GM18507 (cell line): ENCODE data around the gene LRRC3.
"Not testable (repeated sequence)": the region's sequence is repeated elsewhere in the genome, so short reads cannot be mapped to it uniquely, and the experiment has no call there.

ENCODE experiments used
- DNase-seq: peaks from one replicate; pipeline ENCODE4 v3.0.0; 2011; ENCODE audit warnings: low read depth; ENCODE audit not compliant: insufficient read length; ENCODE audit errors: extremely low spot score
- FAIRE-seq: peaks from 2 replicates; lab custom pipeline; 2011; peaks lifted over from hg19 to GRCh38; lab: Jason Lieb, UNC

LRRC3 gene, protein sequence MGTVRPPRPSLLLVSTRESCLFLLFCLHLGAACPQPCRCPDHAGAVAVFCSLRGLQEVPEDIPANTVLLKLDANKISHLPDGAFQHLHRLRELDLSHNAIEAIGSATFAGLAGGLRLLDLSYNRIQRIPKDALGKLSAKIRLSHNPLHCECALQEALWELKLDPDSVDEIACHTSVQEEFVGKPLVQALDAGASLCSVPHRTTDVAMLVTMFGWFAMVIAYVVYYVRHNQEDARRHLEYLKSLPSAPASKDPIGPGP

DNA sequence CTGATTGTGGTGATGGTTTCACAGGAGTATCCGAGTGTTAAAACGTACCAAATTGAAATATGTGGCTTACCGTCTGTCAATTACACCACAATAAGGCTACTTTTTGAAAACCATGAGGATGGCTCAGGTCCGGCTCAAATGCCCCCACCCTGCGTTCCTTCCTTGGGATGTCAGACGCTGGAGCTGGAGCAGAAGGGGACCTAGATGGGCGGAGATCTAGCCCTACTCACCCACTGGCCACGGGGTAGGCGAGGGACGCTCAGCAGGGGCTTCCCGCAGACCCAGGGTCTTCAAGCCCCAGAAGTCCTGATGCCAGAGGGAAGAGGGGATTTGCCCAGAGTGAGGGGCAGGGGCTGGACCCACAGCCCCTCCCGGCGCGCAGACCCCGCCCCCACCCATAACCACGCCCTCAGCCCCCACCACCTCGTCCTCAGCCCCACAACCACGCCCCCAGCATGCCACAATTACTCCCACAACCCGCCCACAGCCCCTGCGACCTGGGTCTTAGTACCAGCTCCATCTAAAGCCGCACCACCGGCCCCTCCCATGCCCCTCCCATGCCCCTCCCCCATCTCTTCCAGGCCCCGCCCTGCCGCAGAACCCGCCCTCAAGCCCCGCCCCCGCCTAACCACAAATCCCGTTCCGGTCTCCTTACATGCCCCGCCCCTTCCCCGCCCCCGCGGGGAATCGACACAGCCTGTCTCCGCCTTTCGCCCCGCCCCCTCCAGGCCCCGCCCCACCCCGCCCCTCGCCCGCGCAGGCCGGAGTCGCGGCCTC lies at the start of gene LRRC3:
Gene LRRC3, plus strand, starts transcription at position 764 of the 777 bp plus-strand sequence. CDS start 1,135 bp downstream, outside the sequence.
- FAIRE-seq = peak; percentile 65
- peak; percentile 90 for DNase-seq

DNA sequence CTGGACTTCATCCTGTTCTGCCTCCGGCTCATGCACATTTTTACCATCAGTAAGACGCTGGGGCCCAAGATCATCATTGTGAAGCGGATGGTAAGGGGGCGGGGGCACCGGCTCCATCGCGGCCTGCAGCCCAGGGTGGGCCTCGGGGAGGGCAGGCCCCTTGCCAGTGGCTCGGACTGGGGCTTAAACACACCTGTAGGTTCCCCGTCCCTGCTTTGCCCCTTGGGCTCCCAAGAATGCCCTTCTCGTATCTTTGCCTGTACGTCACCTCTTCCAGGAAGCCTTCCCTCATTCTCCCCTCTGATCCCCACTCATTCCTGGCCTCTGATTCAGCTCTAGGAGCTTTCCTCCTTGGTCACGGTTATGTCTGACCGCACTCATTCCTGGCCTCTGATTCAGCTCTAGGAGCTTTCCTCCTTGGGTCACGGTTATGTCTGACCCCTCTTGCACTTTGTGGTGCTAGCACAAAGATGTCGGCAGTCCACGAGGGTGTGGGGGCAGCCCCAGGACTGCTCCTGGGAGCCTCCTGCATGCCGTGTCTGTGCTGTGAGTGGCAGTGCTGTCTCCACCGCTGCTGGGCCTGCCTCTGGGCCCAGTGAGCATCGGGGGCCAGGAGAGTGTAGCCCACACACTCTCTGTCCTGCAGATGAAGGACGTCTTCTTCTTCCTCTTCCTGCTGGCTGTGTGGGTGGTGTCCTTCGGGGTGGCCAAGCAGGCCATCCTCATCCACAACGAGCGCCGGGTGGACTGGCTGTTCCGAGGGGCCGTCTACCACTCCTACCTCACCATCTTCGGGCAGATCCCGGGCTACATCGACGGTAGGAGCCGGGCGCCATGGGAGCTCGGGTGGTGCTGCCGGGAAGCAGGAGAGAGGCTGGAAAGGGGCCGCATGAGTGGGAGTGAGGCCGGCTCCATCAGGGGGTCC lies 49.1 kb upstream of the LRRC3 start:
- no peak for FAIRE-seq
- DNase-seq = no peak

DNA sequence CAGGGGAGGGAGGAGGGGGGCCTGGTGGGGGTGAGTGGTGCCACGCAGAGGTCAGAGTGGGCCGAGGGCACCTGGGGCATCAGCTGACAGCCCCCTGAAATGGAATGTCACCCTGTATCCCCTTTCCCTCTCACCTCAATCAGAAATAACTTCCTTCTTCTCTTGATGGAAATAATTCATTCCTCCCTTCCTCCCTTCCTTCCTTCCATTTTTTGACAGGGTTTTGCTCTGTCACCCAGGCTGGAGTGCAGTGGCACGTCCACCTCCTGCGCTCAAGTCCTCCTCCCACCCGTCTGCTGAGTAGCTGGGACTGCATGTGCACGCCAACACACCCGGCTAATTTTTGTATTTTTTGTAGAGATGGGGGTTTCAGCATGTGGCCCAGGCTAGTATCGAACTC lies 48.4 kb upstream of the LRRC3 start:
- DNase-seq (no peak), FAIRE-seq (no peak)

DNA sequence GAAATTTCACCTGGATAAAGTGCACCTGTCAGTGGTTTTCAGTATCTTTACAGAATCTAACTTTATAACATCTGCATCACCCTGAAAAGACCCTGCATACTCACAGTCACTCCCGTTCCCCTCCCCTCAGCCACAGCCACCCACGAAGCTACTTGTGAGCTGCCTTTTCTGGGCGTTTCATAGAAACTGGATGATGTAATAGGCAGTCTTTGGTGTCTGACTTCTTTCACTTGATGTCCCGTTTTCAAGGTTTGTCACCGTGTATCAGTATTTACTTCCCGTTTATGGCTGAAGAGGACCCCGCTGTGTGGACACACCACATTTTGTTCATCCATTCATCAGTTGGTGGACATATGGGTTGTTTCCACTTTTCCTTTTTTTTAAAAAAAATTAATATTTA lies 47.8 kb upstream of the LRRC3 start:
- DNase-seq (no peak), FAIRE-seq (no peak)

DNA sequence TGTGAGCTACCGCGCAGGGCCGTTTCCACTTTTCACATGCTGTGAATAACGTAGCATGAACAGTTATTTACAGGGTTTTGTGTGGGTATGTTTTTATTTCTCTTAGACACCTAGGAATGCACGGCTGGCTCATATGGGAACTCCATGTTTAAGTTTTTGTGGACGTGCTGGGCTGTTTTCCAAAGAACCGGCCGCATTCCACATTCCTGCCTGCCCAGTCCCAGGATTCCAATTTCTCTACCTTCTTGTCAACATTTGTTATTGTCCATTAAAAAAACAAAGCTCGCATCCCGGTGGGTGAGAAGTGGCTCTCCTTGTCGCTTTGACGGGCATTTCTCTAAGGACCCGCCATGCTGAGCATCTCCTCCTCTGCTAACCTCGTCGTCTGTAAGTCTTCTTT lies 47.1 kb upstream of the LRRC3 start:
- no peak for FAIRE-seq
- no peak for DNase-seq

DNA sequence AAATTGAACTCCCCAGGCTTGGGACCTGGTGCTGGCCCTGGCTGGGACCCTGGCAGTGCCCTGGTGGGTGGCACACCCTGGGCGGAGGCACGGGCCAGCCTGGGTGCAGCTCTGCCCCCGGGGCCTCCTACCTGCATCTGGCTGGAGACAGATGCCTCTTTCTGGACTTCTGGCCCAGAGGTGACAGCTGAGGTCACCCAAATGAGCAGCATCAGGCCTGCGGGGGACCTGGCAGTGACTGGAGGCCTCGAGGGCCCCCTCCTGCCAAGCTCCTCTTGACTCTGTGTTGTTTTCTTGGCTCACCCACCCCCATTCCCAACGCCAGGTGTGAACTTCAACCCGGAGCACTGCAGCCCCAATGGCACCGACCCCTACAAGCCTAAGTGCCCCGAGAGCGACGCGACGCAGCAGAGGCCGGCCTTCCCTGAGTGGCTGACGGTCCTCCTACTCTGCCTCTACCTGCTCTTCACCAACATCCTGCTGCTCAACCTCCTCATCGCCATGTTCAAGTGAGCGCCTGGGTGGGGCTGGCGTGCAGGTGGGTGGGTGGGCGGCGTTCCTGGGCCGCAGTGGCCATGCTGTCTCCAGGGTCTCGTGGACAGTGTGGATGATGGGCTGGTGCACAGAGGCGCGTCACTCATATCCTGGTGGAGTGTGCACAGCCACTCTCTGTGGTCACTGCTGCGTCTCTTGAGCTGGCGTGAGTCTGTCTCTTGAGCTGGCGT lies 41.6 kb upstream of the LRRC3 start:
- DNase-seq (no peak), FAIRE-seq (no peak)

DNA sequence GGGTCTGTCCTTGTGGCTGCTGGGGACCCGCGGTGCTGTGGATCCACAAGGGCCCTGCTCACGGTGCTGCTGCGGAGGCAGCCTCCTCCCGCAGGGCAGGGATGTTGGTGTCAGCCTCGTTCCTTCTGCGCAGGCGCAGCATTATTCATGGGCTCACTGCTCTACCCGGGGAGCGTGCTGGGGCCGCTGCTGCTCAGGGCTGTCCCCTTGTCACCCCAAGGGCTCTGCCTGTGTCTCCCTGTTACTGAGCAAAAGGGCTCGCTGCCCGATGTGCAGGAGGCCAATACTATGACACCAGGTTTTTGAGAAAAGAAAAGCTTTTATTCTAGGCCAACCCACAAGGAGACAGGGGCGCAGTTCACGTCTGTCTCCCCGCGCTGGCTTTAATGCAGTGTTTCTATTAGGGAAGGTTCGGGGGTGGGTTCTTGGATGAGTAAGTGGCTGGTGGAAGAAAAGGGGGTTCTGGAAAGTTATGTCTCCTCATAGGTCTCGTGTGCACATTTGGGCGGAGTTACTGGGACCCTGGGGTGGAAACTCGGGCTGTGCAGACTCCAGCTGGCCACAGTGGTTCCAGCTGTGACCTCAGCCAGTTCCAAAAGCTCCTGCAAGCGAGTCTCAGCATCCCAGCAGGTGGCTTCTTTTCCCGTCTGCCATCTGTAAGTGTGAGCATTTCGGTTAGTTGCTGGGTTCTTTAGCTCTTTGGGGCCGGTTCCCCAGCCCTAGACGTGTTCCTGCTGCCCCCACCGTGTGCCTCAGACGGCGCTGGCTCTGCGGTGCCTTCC lies 40.8 kb upstream of the LRRC3 start:
- DNase-seq = no peak
- no peak for FAIRE-seq

DNA sequence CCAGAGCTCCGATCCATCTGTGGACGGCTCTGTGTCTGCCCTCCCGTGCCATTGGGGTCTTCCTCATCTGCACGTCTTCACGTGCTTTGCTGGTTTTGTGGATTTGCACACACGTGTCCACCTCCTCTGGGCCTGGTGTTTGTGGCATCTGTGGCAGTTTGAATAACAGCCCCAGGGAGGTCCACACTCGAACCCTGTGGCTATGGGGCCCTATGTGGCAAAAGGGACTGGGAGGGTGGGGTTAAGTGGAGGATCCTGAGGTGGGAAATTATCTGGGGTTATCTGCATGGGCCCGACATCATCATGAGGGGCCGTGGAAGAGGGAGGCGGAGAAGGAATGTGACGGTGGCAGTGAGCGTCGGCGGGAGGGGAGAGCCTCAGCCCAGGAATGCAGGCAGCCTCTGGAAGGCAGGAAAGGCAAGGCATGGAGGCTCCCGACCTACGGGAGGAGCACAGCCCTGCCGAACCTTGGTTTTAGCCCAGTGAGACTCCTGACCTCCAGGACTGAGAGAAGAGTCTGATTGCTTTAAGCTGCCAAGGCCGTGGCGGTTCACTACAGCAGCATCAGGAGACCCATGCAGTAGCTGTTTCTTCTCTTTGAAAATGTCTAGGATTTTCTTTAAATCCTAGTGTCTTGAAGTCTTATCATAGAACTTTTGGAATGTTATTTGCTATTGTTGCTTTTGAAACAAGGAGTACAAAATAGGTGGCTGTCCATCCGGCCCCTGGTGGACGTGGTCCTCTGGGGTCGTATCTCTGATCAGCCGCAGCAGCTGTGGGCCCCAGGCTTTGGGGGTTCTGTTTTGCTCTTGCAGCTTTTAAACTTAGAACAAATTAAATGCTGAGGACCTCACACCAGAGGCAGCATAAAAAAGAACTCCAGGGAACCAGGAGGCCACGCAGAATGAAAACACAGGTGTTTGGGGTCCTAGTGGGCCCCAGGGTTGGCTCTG lies 40.0 kb upstream of the LRRC3 start:
- no peak for DNase-seq

DNA sequence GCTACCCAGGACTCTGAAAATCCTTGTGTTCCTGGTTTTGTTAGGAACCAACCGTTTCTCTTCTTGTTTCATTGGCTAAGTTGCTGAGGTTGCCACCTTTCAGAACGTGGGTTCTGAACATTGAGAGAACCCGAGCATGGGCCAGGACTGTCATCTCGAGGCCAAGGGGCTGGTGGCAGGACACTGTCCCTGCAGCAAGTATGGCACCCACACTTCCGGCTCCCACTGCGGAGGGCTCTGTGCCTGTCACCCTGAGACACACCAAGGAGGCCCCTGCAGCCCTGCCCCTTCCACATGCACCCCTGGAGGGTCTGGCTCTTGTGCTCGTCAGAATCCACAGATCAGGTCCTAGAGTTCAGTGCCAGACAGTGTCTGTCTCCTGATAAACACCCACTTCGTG lies 39.1 kb upstream of the LRRC3 start:
- FAIRE-seq (no peak), DNase-seq (no peak)

More for the DNA sequence above, 40.0 kb upstream of the LRRC3 start:
- no peak for FAIRE-seq

DNA sequence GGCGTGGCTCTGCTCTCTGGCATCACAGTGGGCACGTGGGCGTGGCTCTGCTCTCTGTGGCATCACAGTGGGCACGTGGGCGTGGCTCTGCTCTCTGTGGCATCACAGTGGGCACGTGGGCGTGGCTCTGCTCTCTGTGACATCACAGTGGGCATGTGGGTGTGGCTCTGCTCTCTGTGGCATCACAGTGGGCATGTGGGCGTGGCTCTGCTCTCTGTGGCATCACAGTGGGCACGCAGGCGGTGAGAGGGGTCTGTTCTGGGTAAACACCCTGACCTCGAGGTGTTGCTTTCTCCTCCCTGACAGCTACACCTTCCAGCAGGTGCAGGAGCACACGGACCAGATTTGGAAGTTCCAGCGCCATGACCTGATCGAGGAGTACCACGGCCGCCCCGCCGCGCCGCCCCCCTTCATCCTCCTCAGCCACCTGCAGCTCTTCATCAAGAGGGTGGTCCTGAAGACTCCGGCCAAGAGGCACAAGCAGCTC lies 37.6 kb upstream of the LRRC3 start:
- FAIRE-seq, DNase-seq: not testable (repeated sequence)

DNA sequence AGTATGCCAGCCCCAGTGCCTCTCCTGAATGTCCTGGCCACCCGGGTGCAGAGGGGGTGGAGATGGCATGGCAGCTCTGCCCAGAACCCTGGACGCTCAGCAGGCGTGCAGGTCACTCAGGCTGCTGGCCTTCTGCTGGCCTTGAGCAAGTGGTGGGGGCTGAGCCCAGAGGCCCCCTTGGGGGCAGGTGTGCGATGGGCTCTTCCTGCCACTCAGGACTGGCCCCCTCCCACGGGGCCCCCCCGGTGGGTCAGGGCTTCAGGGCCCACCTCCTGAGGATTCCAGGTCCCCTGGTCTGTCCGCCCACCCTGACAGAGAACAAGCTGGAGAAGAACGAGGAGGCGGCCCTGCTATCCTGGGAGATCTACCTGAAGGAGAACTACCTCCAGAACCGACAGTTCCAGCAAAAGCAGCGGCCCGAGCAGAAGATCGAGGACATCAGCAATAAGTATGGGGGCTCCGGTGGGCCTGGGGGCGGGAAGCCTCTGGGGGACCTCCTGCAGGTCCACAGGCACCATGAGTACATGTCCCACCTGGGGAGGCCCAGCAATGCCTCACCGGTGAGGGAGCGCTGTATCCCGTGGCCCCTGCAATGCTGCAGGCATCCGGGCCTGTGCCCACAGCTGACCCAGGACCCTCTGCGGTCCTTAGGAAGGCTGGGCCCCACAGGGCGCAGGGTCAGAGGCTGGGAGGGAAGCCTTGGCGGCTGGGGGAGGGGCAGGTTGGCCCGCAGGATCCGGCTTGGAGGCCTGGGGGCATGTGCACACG lies 37.0 kb upstream of the LRRC3 start:
- FAIRE-seq = no peak
- no peak for DNase-seq

DNA sequence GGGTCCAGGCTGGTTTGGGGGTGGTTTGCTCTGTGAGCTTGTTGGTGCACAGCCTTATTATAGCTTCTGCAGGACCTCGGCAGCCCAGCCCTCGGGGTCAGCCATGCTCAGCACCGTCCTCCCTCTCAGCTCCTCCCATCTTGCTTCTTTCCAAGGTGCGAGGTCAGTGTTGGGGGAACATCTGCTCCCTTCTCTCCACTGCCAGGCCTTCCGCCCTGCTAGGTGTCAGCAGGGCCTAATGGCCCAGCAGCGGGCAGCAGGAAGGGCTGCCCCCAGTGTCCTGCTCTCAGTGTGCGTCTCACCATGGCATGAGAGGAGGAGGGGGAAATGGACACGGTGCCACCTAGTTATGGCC lies 36.5 kb upstream of the LRRC3 start:
- FAIRE-seq (no peak), DNase-seq (no peak)

DNA sequence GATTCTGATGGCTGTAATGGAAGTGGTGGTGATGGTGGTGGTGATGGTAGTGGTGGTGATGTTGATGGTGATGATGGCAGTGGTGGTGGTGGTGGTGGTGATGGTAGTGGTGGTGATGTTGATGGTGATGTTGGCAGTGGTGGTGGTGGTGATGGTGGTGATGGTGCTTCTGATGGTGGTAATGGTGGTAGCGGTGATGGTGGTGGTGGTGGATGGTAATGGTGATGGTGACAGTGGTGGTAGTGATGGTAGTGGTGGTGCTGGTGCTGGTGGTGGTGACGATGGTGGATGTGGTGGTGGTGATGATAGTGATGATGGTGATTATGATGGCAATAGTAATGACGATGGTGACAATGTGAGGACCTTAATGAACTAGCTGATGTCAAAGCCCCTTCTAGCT lies 35.6 kb upstream of the LRRC3 start:
- FAIRE-seq (no peak), DNase-seq (no peak)

DNA sequence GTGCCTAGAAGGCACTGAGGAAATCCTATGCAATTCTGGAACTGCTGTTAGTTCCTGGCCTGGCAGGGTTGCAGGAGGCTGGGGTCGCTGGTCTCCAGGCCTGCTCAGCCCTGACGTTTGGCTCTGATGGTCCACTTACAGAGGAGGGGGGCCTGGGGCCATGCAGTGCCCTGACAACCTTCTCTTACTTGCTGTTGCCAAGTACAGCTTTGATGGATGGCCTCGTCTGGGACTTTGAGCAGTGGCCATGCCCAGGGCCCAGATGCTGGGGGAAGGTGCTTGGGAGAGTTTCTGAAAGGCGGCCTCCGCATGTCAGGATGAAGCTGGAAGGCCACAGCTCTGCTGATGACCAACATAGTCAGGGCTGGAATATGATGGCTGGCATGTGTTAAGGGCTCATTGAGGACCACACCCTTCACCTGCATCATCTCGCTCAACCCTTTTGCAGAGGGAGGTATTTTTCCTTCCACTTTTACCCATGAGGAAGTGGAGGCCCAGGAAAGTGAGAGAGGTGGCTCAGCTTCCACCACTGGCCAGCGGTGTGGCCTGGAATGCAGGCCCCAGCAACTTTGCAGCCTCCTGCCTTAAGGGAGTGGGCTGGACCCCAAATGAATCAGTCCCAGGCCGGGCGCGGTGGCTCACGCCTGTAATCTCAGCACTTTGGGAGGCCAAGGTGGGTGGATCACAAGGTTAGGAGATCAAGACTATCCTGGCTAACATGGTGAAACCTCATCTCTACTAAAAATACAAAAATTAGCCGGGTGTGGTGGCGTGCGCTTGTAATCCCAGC lies 34.7 kb upstream of the LRRC3 start:
- no peak for FAIRE-seq
- no peak for DNase-seq

DNA sequence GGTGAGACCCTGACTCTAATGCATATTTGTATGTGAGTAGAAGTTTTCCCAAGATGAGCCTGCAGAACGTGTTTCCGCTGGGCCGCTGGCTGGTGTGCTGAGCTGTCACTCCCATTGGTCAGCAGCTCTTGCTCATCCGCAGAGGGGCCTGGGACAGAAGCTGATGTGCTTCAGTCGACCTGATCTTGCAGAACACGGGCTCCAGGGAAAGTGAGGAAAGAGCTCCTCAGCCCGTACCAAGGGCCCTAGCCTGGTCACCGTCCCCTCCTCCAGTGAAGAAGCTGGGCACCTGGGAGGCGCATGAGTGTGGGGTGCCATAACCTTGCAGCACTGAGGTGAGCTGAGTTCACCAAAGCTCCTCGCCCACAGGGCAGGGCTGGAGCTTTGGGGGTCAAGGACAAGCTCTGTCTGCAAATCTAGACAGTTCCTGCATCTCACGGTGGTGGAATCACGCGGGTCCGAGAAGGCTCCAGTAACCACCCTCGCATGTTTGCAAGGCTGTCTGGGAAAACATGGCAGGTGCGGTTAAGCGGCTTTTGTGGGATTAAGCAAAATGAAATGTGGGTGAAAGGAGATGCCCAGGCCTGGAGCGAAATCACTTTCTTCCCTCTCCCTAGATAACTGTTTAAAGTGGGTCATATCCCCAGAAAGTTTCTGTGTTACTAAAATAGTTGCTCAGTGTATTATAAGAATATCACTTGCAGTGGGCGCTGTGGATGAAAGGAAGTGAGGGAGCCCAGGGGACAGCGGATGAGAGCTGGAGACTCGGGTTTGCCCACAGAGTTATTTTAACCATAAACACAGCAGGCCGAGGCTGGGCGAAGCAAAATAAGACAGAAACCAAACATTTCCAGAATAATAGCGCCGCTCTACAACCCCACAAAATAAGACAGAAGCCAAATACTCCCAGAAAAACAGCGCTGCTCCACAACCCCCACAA lies 33.1 kb upstream of the LRRC3 start:
- DNase-seq (no peak), FAIRE-seq (no peak)
